ENCODE data around the gene CPTP.

The CPTP gene

GRCh38 chr1:1343811-1344421 lies 19.3 kb downstream of the CPTP start:
- H3K36me3 ChIP-seq (ENCODE audit: control insufficient read depth, insufficient read depth, low read length), result peaks cover 10% of the 10 kb centered on the region
- H3K9me3 ChIP-seq (ENCODE audit: control insufficient read depth, low read length), result no peaks in the 10 kb centered on the region
- no peaks in the 10 kb centered on the region for H3K27me3 ChIP-seq (ENCODE audit: control insufficient read depth, insufficient read depth, low read length, poor library complexity, severe bottlenecking)
- no peak overlapping the region for H3K4me3 ChIP-seq (ENCODE audit: insufficient read depth, low read depth, low read length)
- no peak overlapping the region for H3K27ac ChIP-seq (ENCODE audit: insufficient read depth, low read depth, low read length, poor library complexity, severe bottlenecking)
- WGBS, 2 experiments, result 95% methylated on average over 24 of the region's 24 CpGs
- peaks cover 7% of the 10 kb centered on the region for H3K4me1 ChIP-seq (ENCODE audit: control insufficient read depth, insufficient read depth, low read length)

DNA sequence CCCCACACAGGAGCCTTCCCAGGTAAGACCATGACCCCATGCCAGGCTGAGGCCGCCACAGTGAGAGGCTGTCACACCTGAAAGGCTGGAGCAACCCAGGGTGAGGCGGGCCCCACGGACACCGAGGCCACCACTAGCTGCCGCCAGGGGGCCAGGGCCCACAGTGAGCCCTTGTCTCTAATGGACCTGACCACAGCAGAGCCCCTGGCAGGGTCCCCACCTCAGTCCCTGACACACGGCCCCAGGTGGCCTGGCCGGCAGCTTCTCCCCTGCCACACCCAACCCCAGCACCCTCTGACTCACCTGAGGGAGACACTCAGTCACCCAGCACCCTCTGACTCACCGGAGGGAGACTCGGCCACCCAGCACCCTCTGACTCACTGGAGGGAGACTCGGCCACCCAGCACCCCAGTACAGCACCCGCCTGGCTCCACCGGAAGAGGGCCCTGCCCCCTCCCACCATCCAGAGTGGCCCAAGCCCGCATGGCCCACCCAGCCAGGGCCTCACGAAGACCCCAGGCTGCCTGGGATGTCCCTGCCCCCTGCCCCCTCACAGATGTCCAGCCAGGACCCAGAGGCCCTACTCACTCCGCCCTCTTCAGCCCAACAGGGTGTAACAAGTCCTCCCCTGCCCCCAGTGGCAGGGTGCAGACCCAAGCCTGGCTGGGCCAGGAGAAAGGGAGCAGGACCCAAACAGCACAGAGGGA lies 20.2 kb downstream of the CPTP start:
- Histone ChIP-seq H3K9me3 (ENCODE audit: control insufficient read depth, low read length) (no peaks in the 10 kb centered on the region), H3K4me1 (ENCODE audit: control insufficient read depth, insufficient read depth, low read length) (peaks cover 7% of the 10 kb centered on the region), H3K4me3 (ENCODE audit: insufficient read depth, low read depth, low read length) (no peak overlapping the region), H3K27me3 (ENCODE audit: control insufficient read depth, insufficient read depth, low read length, poor library complexity, severe bottlenecking) (no peaks in the 10 kb centered on the region), H3K36me3 (ENCODE audit: control insufficient read depth, insufficient read depth, low read length) (peaks cover 10% of the 10 kb centered on the region), H3K27ac (ENCODE audit: insufficient read depth, low read depth, low read length, poor library complexity, severe bottlenecking) (no peak overlapping the region)
- WGBS, 2 experiments, result 87 to 88% methylated on average over 15 of the region's 15 CpGs

DNA sequence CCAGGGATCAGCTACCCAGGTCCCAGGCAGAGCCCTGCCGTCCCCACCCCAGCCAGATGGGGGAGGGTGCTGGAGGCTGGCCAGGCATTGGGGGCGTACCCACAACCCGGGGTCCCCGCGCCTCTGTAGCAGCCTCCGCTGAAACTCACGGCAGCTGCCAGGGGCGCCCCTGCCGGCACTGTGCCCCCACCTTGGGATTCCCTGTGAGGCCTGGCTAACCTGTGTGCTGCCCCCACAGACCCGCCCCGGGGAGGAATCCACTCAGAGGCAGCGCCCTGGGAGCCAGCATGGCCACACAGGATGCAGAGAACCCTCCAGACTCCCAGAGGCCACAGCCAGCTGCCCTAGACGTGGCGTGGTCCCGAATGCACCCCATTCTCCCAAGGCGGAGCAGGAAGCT lies 20.8 kb downstream of the CPTP start:
- H3K27me3 ChIP-seq (ENCODE audit: control insufficient read depth, insufficient read depth, low read length, poor library complexity, severe bottlenecking), result no peaks in the 10 kb centered on the region
- H3K27ac ChIP-seq (ENCODE audit: insufficient read depth, low read depth, low read length, poor library complexity, severe bottlenecking), result no peak overlapping the region
- H3K9me3 ChIP-seq (ENCODE audit: control insufficient read depth, low read length), result no peaks in the 10 kb centered on the region
- H3K4me1 ChIP-seq (ENCODE audit: control insufficient read depth, insufficient read depth, low read length), result peaks cover 7% of the 10 kb centered on the region
- H3K4me3 ChIP-seq (ENCODE audit: insufficient read depth, low read depth, low read length), result no peak overlapping the region
- peaks cover 10% of the 10 kb centered on the region for H3K36me3 ChIP-seq (ENCODE audit: control insufficient read depth, insufficient read depth, low read length)
- WGBS, 2 experiments, result 93 to 96% methylated on average over 16 of the region's 16 CpGs

- peaks cover 8% of the 10 kb centered on the region for H3K36me3 ChIP-seq (ENCODE audit: control insufficient read depth, insufficient read depth, low read length)
- H3K4me1 ChIP-seq (ENCODE audit: control insufficient read depth, insufficient read depth, low read length), result peaks cover 7% of the 10 kb centered on the region
- no peaks in the 10 kb centered on the region for H3K27me3 ChIP-seq (ENCODE audit: control insufficient read depth, insufficient read depth, low read length, poor library complexity, severe bottlenecking)
- H3K27ac ChIP-seq (ENCODE audit: insufficient read depth, low read depth, low read length, poor library complexity, severe bottlenecking), result no peak overlapping the region
- H3K9me3 ChIP-seq (ENCODE audit: control insufficient read depth, low read length), result no peaks in the 10 kb centered on the region
- 92 to 95% methylated on average over 12 of the region's 12 CpGs for WGBS, 2 experiments
- no peak overlapping the region for H3K4me3 ChIP-seq (ENCODE audit: insufficient read depth, low read depth, low read length)
Observed at GRCh38 chr1:1345860-1346500, 21.4 kb downstream of the CPTP start.

GRCh38 chr1:1346501-1346890 lies 21.9 kb downstream of the CPTP start:
- Histone ChIP-seq H3K9me3 (ENCODE audit: control insufficient read depth, low read length) (no peaks in the 10 kb centered on the region), H3K27me3 (ENCODE audit: control insufficient read depth, insufficient read depth, low read length, poor library complexity, severe bottlenecking) (no peaks in the 10 kb centered on the region), H3K36me3 (ENCODE audit: control insufficient read depth, insufficient read depth, low read length) (peaks cover 3% of the 10 kb centered on the region), H3K4me3 (ENCODE audit: insufficient read depth, low read depth, low read length) (no peak overlapping the region), H3K4me1 (ENCODE audit: control insufficient read depth, insufficient read depth, low read length) (peaks cover 8% of the 10 kb centered on the region), H3K27ac (ENCODE audit: insufficient read depth, low read depth, low read length, poor library complexity, severe bottlenecking) (no peak overlapping the region)
- 92 to 96% methylated on average over 10 of the region's 10 CpGs for WGBS, 2 experiments

GRCh38 chr1:1347026-1347595 lies 22.5 kb downstream of the CPTP start:
- Histone ChIP-seq H3K27me3 (ENCODE audit: control insufficient read depth, insufficient read depth, low read length, poor library complexity, severe bottlenecking) (no peaks in the 10 kb centered on the region), H3K27ac (ENCODE audit: insufficient read depth, low read depth, low read length, poor library complexity, severe bottlenecking) (no peak overlapping the region), H3K4me1 (ENCODE audit: control insufficient read depth, insufficient read depth, low read length) (peaks cover 14% of the 10 kb centered on the region), H3K36me3 (ENCODE audit: control insufficient read depth, insufficient read depth, low read length) (no peaks in the 10 kb centered on the region), H3K4me3 (ENCODE audit: insufficient read depth, low read depth, low read length) (peak overlapping the region; percentile 68), H3K9me3 (ENCODE audit: control insufficient read depth, low read length) (no peaks in the 10 kb centered on the region)
- 94% methylated on average over 10 of the region's 10 CpGs for WGBS, 2 experiments

- Histone ChIP-seq H3K9me3 (ENCODE audit: control insufficient read depth, low read length) (no peaks in the 10 kb centered on the region), H3K27me3 (ENCODE audit: control insufficient read depth, insufficient read depth, low read length, poor library complexity, severe bottlenecking) (no peaks in the 10 kb centered on the region), H3K4me3 (ENCODE audit: insufficient read depth, low read depth, low read length) (peak overlapping the region; percentile 68), H3K36me3 (ENCODE audit: control insufficient read depth, insufficient read depth, low read length) (no peaks in the 10 kb centered on the region), H3K27ac (ENCODE audit: insufficient read depth, low read depth, low read length, poor library complexity, severe bottlenecking) (no peak overlapping the region), H3K4me1 (ENCODE audit: control insufficient read depth, insufficient read depth, low read length) (peaks cover 21% of the 10 kb centered on the region)
- WGBS, 2 experiments, result 11 to 17% methylated on average over 26 of the region's 26 CpGs
Observed at GRCh38 chr1:1347663-1348419, 23.2 kb downstream of the CPTP start.

DNA sequence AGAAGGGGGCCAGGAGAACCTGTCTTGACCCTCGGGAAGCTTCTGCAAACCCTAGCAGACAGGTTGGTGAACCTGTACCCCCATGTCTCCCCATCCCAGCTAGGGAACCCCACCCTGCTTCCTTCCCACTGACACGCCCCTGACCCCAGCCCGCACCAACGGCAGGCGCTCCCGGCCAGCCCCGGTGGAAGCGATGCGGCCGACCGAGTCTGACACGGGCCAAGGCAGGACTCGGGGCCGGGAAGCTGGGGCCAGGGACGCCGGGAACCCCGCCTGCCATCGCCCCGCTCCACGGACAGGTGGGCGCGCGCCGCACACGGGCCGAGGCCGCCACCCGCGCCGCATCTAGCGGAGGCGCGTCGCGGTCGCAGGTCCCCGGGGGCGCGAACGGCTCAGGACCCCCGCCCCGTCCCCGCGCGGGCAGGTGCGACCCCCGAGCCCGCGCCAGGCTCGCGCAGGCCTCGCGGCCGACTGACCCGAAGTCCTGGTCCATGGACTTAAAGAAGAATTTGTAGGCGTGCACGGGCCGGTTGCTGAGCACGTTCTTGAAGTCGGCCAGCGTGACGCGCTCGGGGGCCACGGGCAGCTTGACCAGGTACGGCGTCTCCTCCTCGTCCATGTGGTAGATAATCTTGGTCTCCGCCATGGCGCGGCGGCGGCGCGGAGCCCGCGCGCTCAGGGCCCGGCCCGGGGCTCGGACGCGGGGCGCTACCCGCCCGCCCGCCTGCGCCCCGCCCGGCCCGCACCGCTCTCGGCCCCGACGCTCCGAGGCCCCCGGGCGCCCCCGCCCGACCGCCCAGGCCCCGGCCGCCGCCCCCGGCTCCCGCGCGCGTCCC lies 24.0 kb downstream of the CPTP start:
- Histone ChIP-seq H3K27ac (ENCODE audit: insufficient read depth, low read depth, low read length, poor library complexity, severe bottlenecking) (no peak overlapping the region), H3K4me1 (ENCODE audit: control insufficient read depth, insufficient read depth, low read length) (peaks cover 26% of the 10 kb centered on the region), H3K27me3 (ENCODE audit: control insufficient read depth, insufficient read depth, low read length, poor library complexity, severe bottlenecking) (no peaks in the 10 kb centered on the region), H3K4me3 (ENCODE audit: insufficient read depth, low read depth, low read length) (peak overlapping the region; percentile 68), H3K9me3 (ENCODE audit: control insufficient read depth, low read length) (no peaks in the 10 kb centered on the region), H3K36me3 (ENCODE audit: control insufficient read depth, insufficient read depth, low read length) (no peaks in the 10 kb centered on the region)
- 1% methylated on average over 109 of the region's 109 CpGs for WGBS, 2 experiments

DNA sequence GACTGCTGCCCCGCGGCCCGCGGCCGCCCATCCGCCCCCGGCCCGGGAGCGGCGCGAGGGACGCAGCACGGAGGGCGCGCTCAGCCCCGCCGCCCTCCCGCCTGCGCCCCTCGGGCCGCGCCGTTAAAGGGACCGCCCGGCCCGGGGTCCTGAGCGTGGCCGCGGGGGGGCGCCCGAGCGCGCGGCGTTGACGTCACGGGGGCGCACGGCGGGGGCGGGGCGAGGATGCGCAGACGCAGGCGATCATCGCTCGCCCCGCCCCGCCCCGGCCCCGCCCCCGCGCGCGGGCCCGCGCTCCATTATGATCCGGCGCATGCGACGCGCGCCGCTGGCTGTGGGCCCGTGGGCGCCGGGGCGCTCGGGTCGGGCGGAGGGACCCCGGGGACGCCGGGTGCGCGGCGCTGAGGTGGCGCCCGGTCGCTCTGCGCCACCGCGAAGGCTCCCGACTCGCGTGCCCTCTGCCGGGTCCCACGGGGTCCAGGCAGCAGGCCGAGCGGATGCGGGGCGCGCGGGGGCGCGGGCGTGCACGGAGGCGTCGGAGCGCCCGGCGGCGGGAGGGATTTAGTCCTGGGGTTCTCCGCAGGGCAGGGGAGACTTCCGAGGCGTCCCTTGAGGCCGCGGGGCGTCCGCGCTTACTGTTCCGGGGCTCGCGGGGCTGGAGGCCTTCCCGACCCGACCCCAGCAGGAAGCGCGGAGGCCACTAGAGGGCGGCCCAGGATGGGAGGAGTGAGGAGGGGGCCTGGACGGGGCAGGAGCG lies 24.8 kb downstream of the CPTP start, which contains the start of gene DVL1:
Gene DVL1, minus strand, starts transcription at position 163 of the 757 bp plus-strand sequence. CDS start 353 bp downstream, outside the sequence.
- Histone ChIP-seq H3K27ac (ENCODE audit: insufficient read depth, low read depth, low read length, poor library complexity, severe bottlenecking) (peak within 1 kb of the TSS; percentile 17), H3K36me3 (ENCODE audit: control insufficient read depth, insufficient read depth, low read length) (no peaks in the 10 kb centered on the region), H3K27me3 (ENCODE audit: control insufficient read depth, insufficient read depth, low read length, poor library complexity, severe bottlenecking) (no peaks in the 10 kb centered on the region), H3K4me1 (ENCODE audit: control insufficient read depth, insufficient read depth, low read length) (peaks cover 32% of the 10 kb centered on the region), H3K4me3 (ENCODE audit: insufficient read depth, low read depth, low read length) (peak within 1 kb of the TSS; percentile 68), H3K9me3 (ENCODE audit: control insufficient read depth, low read length) (no peaks in the 10 kb centered on the region)
- WGBS, 2 experiments, result 0% methylated on average over 117 of the region's 122 CpGs

Data from ectodermal cell (in vitro differentiated cells).